GM12878 (cell line): ENCODE measurements around the gene TMCC3. TPM values are rescaled to one million over a fixed set of nuclear protein-coding genes. Genes with fewer than 3 reads are reported as not detected.

Experiments used
- ATAC-seq: fragments of 200-7000 bp; cut with Tn5 transposase; 3 replicates; pipeline ENCODE4 v1.9.1; 2020; ENCODE audit warnings: mild to moderate bottlenecking, moderate library complexity
- BruUV-seq: library from RNA; stranded (reverse); fragments of 400-500 nt; replicated peaks from 2 replicates; lab custom pipeline; 2021; lab: Mats Ljungman, UMichigan
- CTCF ChIA-PET: fragments of 300-600 bp; sonication (Branson Sonifier 250); formaldehyde crosslinking; extraction: SDS; loops from one replicate; lab custom pipeline; 2021; ENCODE audit warnings: inconsistent platforms; lab: Yijun Ruan, JAX
- POLR2A ChIA-PET: fragments of 350-600 bp; formaldehyde crosslinking; extraction: SDS; loops from one replicate; lab custom pipeline; 2021; ENCODE audit warnings: inconsistent platforms; lab: Charles Lee
- RAD21 ChIA-PET: fragments of 300-600 bp; sonication (Branson Sonifier 250); formaldehyde crosslinking; loops from one replicate; lab custom pipeline; 2023; ENCODE audit warnings: antibody characterized with exemption; ENCODE audit not compliant: unreplicated experiment; lab: Charles Lee
- SMC1A ChIA-PET: fragments of 300-600 bp; sonication (Branson Sonifier 250); formaldehyde crosslinking; loops from one replicate; lab custom pipeline; 2023; ENCODE audit not compliant: unreplicated experiment, uncharacterized antibody; lab: Charles Lee
- DNase-seq: peaks from one replicate; pipeline ENCODE4 v3.0.0-alpha.2; 2011; ENCODE audit warnings: low read depth, low spot score
- FAIRE-seq: peaks from 3 replicates; lab custom pipeline; 2011; peaks lifted over from hg19 to GRCh38; lab: Jason Lieb, UNC
- H2AFZ ChIP-seq: 2 replicates; pipeline ENCODE4 v1.6.0; 2011; ENCODE audit warnings: low read depth, low read length, control low read depth; ENCODE audit not compliant: control insufficient read depth
- H3K27ac ChIP-seq: 2 replicates; pipeline ENCODE4 v1.5.1; 2011; ENCODE audit warnings: control low read depth; ENCODE audit not compliant: control insufficient read depth, insufficient read depth
- H3K27me3 ChIP-seq, 2 experiments: replicated peaks in 1 of 2; 2 replicates each; pipeline versions ENCODE4 v1.6.0 to v1.6.1; 2011; ENCODE audit warnings: low read length in 1 of 2; ENCODE audit not compliant: control insufficient read depth in 2 of 2, insufficient read depth in 2 of 2
- H3K36me3 ChIP-seq, 2 experiments: 2 replicates each; pipeline ENCODE4 v1.5.1; 2011; ENCODE audit warnings: low read length in 1 of 2; ENCODE audit not compliant: control insufficient read depth in 2 of 2, insufficient read depth in 2 of 2
- H3K4me1 ChIP-seq: 2 replicates; pipeline ENCODE4 v1.6.1; 2011; ENCODE audit warnings: mild to moderate bottlenecking, low read length, moderate library complexity, mixed read lengths; ENCODE audit not compliant: control insufficient read depth, insufficient read depth
- H3K4me2 ChIP-seq: 2 replicates; pipeline ENCODE4 v1.6.0; 2011; ENCODE audit warnings: control low read depth; ENCODE audit not compliant: control insufficient read depth, insufficient read depth
- H3K4me3 ChIP-seq: fragments of 200-600 bp; sonication (generic); 2 replicates; pipeline ENCODE4 v1.5.1; 2016
- H3K79me2 ChIP-seq: 2 replicates; pipeline ENCODE4 v1.6.0; 2011; ENCODE audit warnings: low read length; ENCODE audit not compliant: control insufficient read depth, insufficient read depth
- H3K9ac ChIP-seq: 2 replicates; pipeline ENCODE4 v1.8.0; 2011; ENCODE audit warnings: low read length, control low read depth, mixed read lengths; ENCODE audit not compliant: control insufficient read depth, insufficient read depth
- H3K9me3 ChIP-seq: replicated peaks from 3 replicates; pipeline ENCODE4 v1.5.1; 2011; ENCODE audit warnings: mild to moderate bottlenecking, low read length; ENCODE audit not compliant: control insufficient read depth, insufficient read depth
- H4K20me1 ChIP-seq: 2 replicates; pipeline ENCODE4 v1.6.0; 2011; ENCODE audit not compliant: control insufficient read depth, insufficient read depth
- FOS ChIP-seq: IDR thresholded peaks from 3 replicates; pipeline ENCODE4 v1.6.1; 2011; ENCODE audit warnings: borderline replicate concordance; ENCODE audit not compliant: insufficient read length; ENCODE audit errors: extremely low read depth
- IRF5 ChIP-seq: fragments of 450-650 bp; IDR thresholded peaks from 2 replicates; pipeline ENCODE4 v1.6.1; 2017; ENCODE audit warnings: borderline replicate concordance
- KLF5 ChIP-seq: fragments of 450-650 bp; IDR thresholded peaks from 2 replicates; pipeline ENCODE4 v1.6.1; 2014; ENCODE audit warnings: mild to moderate bottlenecking; ENCODE audit not compliant: partially characterized antibody
- MLLT1 ChIP-seq: fragments of 450-650 bp; IDR thresholded peaks from 2 replicates; pipeline ENCODE4 v1.6.1; 2016; ENCODE audit warnings: mild to moderate bottlenecking
- NFYB ChIP-seq: IDR thresholded peaks from 2 replicates; pipeline ENCODE4 v1.6.1; 2011; ENCODE audit warnings: low read depth, mild to moderate bottlenecking, low read length, improper control_type of control experiment, moderate library complexity; ENCODE audit not compliant: insufficient read depth
- NR2F1 ChIP-seq: fragments of 450-650 bp; conservative IDR thresholded peaks from 2 replicates; pipeline ENCODE4 v1.6.1; 2017; ENCODE audit warnings: mild to moderate bottlenecking
- POLR2AphosphoS5 ChIP-seq: IDR thresholded peaks from 2 replicates; pipeline ENCODE4 v1.6.1; 2011; ENCODE audit warnings: mild to moderate bottlenecking, low read length, inconsistent platforms
- SIX5 ChIP-seq: IDR thresholded peaks from 2 replicates; pipeline ENCODE4 v1.6.1; 2011; ENCODE audit warnings: mild to moderate bottlenecking, low read depth, low read length, moderate library complexity; ENCODE audit not compliant: severe bottlenecking
- ZBTB11 ChIP-seq: fragments of 450-650 bp; formaldehyde crosslinking; IDR thresholded peaks from 2 replicates; pipeline ENCODE4 v1.5.0; 2022; ENCODE audit warnings: mild to moderate bottlenecking, missing genetic modification characterization
- ZBTB33 ChIP-seq: fragments of 450-650 bp; IDR thresholded peaks from 2 replicates; pipeline ENCODE4 v1.6.1; 2017; ENCODE audit warnings: mild to moderate bottlenecking
- WGBS: methylation state at CpG from one replicate; pipeline ENCODE4 v1.1.6; 2016; ENCODE audit warnings: low lambda C conversion rate; ENCODE audit not compliant: insufficient replicate concordance, insufficient coverage; ENCODE audit errors: missing lambda C conversion rate; 5-methylcytosine and 5-hydroxymethylcytosine counted together
- in situ Hi-C: fragments of 300-500 bp; cut with MboI; formaldehyde crosslinking; loops from 9 replicates; pipeline ENCODE4 v1.14.3; 2018; ENCODE audit warnings: mixed read lengths
- intact Hi-C: fragments of 100-400 bp; cut with micrococcal nuclease; formaldehyde crosslinking; loops from one replicate; pipeline ENCODE4 v1.14.2; 2022; ENCODE audit not compliant: unreplicated experiment
- polyA plus RNA-seq, 11 experiments: library from polyadenylated mRNA; depleted of rRNA in 4 of 11; unstranded in 6 of 11; stranded (reverse) in 5 of 11; fragments of >200 nt; fragmentation: Nextera tagmentation in 4 of 11; fragmentation: Illumina TruSeq in 1 of 11; extraction: Ambion mirVana in 4 of 11; extraction: Trizol in 1 of 11; gene quantifications; 1 replicate in 1 of 11; 2 replicates in 10 of 11; pipeline versions ENCODE4 v1.2.1 to v1.2.3, GENCODE V29; 2011 to 2016; ENCODE audit warnings: inconsistent platforms in 2 of 11, missing spikeins in 2 of 11, low read depth in 1 of 11
- total RNA-seq, 4 experiments: library from RNA; depleted of rRNA in 3 of 4; stranded (reverse); fragments of >200 nt in 3 of 4; fragmentation: Illumina TruSeq in 1 of 4; extraction: Trizol in 1 of 4; gene quantifications; 2 replicates each; pipeline versions ENCODE4 v1.2.1 to v1.2.3, GENCODE V29; 2013 to 2021

Gene TMCC3
- total and polyA plus RNA-seq, 10 of the 15 experiments (the other 5 are each of a cell fraction or from before 2014, with no cell fraction given), result 5.8 to 29.8 (median 12.6) TPM

- no peak for TF ChIP-seq ZBTB11 (CRISPR knock-in tag)
Observed at GRCh38 chr12:94689002-94689645, 38.8 kb upstream of the TMCC3 start (continued).

GRCh38 chr12:94687891-94688290 is 37.5 kb upstream of the TMCC3 start:
- H4K20me1 ChIP-seq, result no peaks in the 10 kb centered on the region
- no peak for TF ChIP-seq MLLT1
- no peak for TF ChIP-seq FOS
- TF ChIP-seq SIX5, result no peak
- TF ChIP-seq NR2F1, result no peak
- TF ChIP-seq IRF5, result no peak
- no peak for TF ChIP-seq KLF5
- TF ChIP-seq POLR2AphosphoS5, result no peak
- no peak for TF ChIP-seq ZBTB33
- TF ChIP-seq NFYB, result no peak
- DNase-seq, result no peak
- peaks cover 16% of the 10 kb centered on the region for H3K4me1 ChIP-seq
- 96% methylated on average over 6 of the region's 6 CpGs for WGBS
- intact Hi-C loops (no loop called here), in situ Hi-C loops (no loop called here)
- H2AFZ ChIP-seq, result no peak overlapping the region
- peaks cover 10% of the 10 kb centered on the region for H3K79me2 ChIP-seq
- no peak overlapping the region for H3K9ac ChIP-seq
- no peak for FAIRE-seq
- ATAC-seq, result no peak
- POLR2A ChIA-PET, result no interaction called here
- no peak overlapping the region for H3K4me2 ChIP-seq
- no peak overlapping the region for H3K27ac ChIP-seq
- H3K9me3 ChIP-seq, result no peaks in the 10 kb centered on the region; the same call in 2 of the 3 replicates
- H3K27me3 ChIP-seq, result no peaks in the 10 kb centered on the region
- H3K36me3 ChIP-seq, result peaks cover 0 to 3% of the 10 kb centered on the region in 2 experiments; a peak in 1 of 4 replicates
- CTCF ChIA-PET, result no interaction called here
- RAD21 ChIA-PET, result no interaction called here
- SMC1A ChIA-PET, result no interaction called here
- TSS peak; percentile 20 for BruUV-seq
- no peak overlapping the region for H3K4me3 ChIP-seq
